Astrocyte (in vitro differentiated cells and primary cell): ENCODE measurements around the gene NAA16. TPM values are rescaled to one million over a fixed set of nuclear protein-coding genes. Genes with fewer than 3 reads are reported as not detected.
A peak's percentile ranks its signal among the peaks of the same experiment; 100 is the strongest.

ENCODE experiments used
- DNase-seq: peaks from one replicate; pipeline ENCODE4 v3.0.0-alpha.2; 2010; ENCODE audit warnings: low read depth
- FAIRE-seq: peaks from 2 replicates; lab custom pipeline; 2011; peaks lifted over from hg19 to GRCh38; lab: Jason Lieb, UNC
- H2AFZ ChIP-seq: 2 replicates; pipeline ENCODE4 v1.6.0; 2012; ENCODE audit warnings: low read depth, low read length, inconsistent platforms
- H3K27ac ChIP-seq: 2 replicates; pipeline ENCODE4 v1.5.1; 2011; ENCODE audit warnings: low read depth, low read length, inconsistent platforms
- H3K27me3 ChIP-seq: 2 replicates; pipeline ENCODE4 v1.6.0; 2011; ENCODE audit warnings: low read length, inconsistent platforms; ENCODE audit not compliant: insufficient read depth
- H3K36me3 ChIP-seq: 2 replicates; pipeline ENCODE4 v1.5.1; 2011; ENCODE audit warnings: low read length, inconsistent platforms; ENCODE audit not compliant: insufficient read depth
- H3K4me1 ChIP-seq: 2 replicates; pipeline ENCODE4 v1.5.1; 2011; ENCODE audit warnings: low read length, inconsistent platforms; ENCODE audit not compliant: insufficient read depth
- H3K4me2 ChIP-seq: 2 replicates; pipeline ENCODE4 v1.6.0; 2012; ENCODE audit warnings: low read length, inconsistent platforms
- H3K4me3 ChIP-seq: 2 replicates; pipeline ENCODE4 v1.5.1; 2011; ENCODE audit warnings: low read depth, mild to moderate bottlenecking, low read length, inconsistent platforms; ENCODE audit not compliant: insufficient read depth
- H3K79me2 ChIP-seq: 2 replicates; pipeline ENCODE4 v1.6.0; 2012; ENCODE audit warnings: mild to moderate bottlenecking, low read length, inconsistent platforms; ENCODE audit not compliant: insufficient read depth
- H3K9ac ChIP-seq: 2 replicates; pipeline ENCODE4 v1.6.0; 2012; ENCODE audit warnings: mild to moderate bottlenecking, low read length, inconsistent platforms
- H3K9me3 ChIP-seq: 2 replicates; pipeline ENCODE4 v1.5.1; 2012; ENCODE audit warnings: low read depth, mild to moderate bottlenecking, low read length, inconsistent platforms; ENCODE audit not compliant: insufficient read depth
- H4K20me1 ChIP-seq: 2 replicates; pipeline ENCODE4 v1.6.0; 2012; ENCODE audit warnings: low read length, inconsistent platforms; ENCODE audit not compliant: insufficient read depth
- H3K27ac Mint-ChIP-seq: one replicate; pipeline ENCODE4 v1.8.0; 2021; ENCODE audit warnings: mild to moderate bottlenecking, mixed read lengths; ENCODE audit not compliant: unreplicated experiment
- H3K27me3 Mint-ChIP-seq: one replicate; pipeline ENCODE4 v1.8.0; 2021; ENCODE audit warnings: low read depth, mixed read lengths; ENCODE audit not compliant: unreplicated experiment
- H3K36me3 Mint-ChIP-seq: one replicate; pipeline ENCODE4 v1.8.0; 2021; ENCODE audit warnings: low read depth, mixed read lengths; ENCODE audit not compliant: unreplicated experiment
- H3K4me1 Mint-ChIP-seq: one replicate; pipeline ENCODE4 v1.8.0; 2021; ENCODE audit warnings: low read depth, mixed read lengths; ENCODE audit not compliant: unreplicated experiment
- H3K4me3 Mint-ChIP-seq: one replicate; pipeline ENCODE4 v1.8.0; 2021; ENCODE audit warnings: mild to moderate bottlenecking, moderate library complexity, mixed read lengths; ENCODE audit not compliant: unreplicated experiment
- H3K9me3 Mint-ChIP-seq: one replicate; pipeline ENCODE4 v1.8.0; 2021; ENCODE audit warnings: mild to moderate bottlenecking, mixed read lengths; ENCODE audit not compliant: unreplicated experiment
- CTCF ChIP-seq: IDR thresholded peaks from 2 replicates; pipeline ENCODE4 v1.5.1; 2011; ENCODE audit warnings: low read depth, mild to moderate bottlenecking, inconsistent platforms, low read length, moderate library complexity; ENCODE audit not compliant: insufficient read depth
- EZH2 ChIP-seq: IDR thresholded peaks from 2 replicates; pipeline ENCODE4 v1.6.1; 2012; ENCODE audit warnings: mild to moderate bottlenecking, low read length, inconsistent platforms; ENCODE audit not compliant: insufficient read depth
- total RNA-seq: library from RNA; stranded (reverse); gene quantifications from 2 replicates; pipeline ENCODE4 v1.2.1, GENCODE V29; 2021

Gene NAA16
- total RNA-seq, 1 donor from 2014 or later = 11.5 TPM

GRCh38 chr13:41386211-41386610 is 75.1 kb downstream of the NAA16 start:
- H3K9me3 Mint-ChIP-seq = no peaks in the 10 kb centered on the region

GRCh38 chr13:41387576-41387975 is 76.5 kb downstream of the NAA16 start:
- H3K27me3 Mint-ChIP-seq = peaks cover 13% of the 10 kb centered on the region
- no peaks in the 10 kb centered on the region for H3K79me2 ChIP-seq
- H3K4me3 ChIP-seq = no peak overlapping the region
- no peaks in the 10 kb centered on the region for H3K27me3 ChIP-seq
- H3K9me3 Mint-ChIP-seq = no peaks in the 10 kb centered on the region
- H3K4me1 Mint-ChIP-seq = peaks cover 4% of the 10 kb centered on the region
- H3K36me3 Mint-ChIP-seq = peaks cover 2% of the 10 kb centered on the region
- DNase-seq = no peak
- H3K9ac ChIP-seq = no peak overlapping the region
- H3K36me3 ChIP-seq = no peaks in the 10 kb centered on the region
- no peak overlapping the region for H3K4me3 Mint-ChIP-seq
- no peaks in the 10 kb centered on the region for H3K9me3 ChIP-seq
- no peaks in the 10 kb centered on the region for H3K4me1 ChIP-seq
- no peak overlapping the region for H3K27ac ChIP-seq
- no peak for TF ChIP-seq CTCF
- no peak for TF ChIP-seq EZH2
- peak overlapping the region; percentile 53 for H3K27ac Mint-ChIP-seq
- no peak overlapping the region for H3K4me2 ChIP-seq
- H2AFZ ChIP-seq = no peak overlapping the region
- no peaks in the 10 kb centered on the region for H4K20me1 ChIP-seq
- FAIRE-seq = no peak

More at GRCh38 chr13:41386211-41386610, 75.1 kb downstream of the NAA16 start:
- H3K36me3 Mint-ChIP-seq = no peaks in the 10 kb centered on the region
- DNase-seq (no peak), FAIRE-seq (no peak)
- Histone ChIP-seq H3K36me3 (no peaks in the 10 kb centered on the region), H2AFZ (no peak overlapping the region), H3K79me2 (no peaks in the 10 kb centered on the region), H3K4me1 (no peaks in the 10 kb centered on the region), H3K9me3 (no peaks in the 10 kb centered on the region), H3K27ac (no peak overlapping the region), H3K9ac (no peak overlapping the region), H3K4me2 (no peak overlapping the region), H3K4me3 (no peak overlapping the region), H4K20me1 (no peaks in the 10 kb centered on the region), H3K27me3 (no peaks in the 10 kb centered on the region)
- TF ChIP-seq EZH2 (no peak), CTCF (no peak)
- no peak overlapping the region for H3K27ac Mint-ChIP-seq
- H3K27me3 Mint-ChIP-seq = peaks cover 16% of the 10 kb centered on the region
- H3K4me3 Mint-ChIP-seq = no peak overlapping the region
- peaks cover 4% of the 10 kb centered on the region for H3K4me1 Mint-ChIP-seq

GRCh38 chr13:41388143-41388881 is 77.2 kb downstream of the NAA16 start:
- H3K4me1 ChIP-seq = no peaks in the 10 kb centered on the region
- Mint-ChIP-seq H3K27ac (no peak overlapping the region), H3K4me3 (no peak overlapping the region), H3K9me3 (no peaks in the 10 kb centered on the region), H3K27me3 (peaks cover 13% of the 10 kb centered on the region), H3K4me1 (peaks cover 4% of the 10 kb centered on the region), H3K36me3 (peaks cover 2% of the 10 kb centered on the region)
- FAIRE-seq (no peak), DNase-seq (no peak)
- no peaks in the 10 kb centered on the region for H3K79me2 ChIP-seq
- H2AFZ ChIP-seq = no peak overlapping the region
- no peaks in the 10 kb centered on the region for H3K36me3 ChIP-seq
- no peak overlapping the region for H3K4me2 ChIP-seq
- no peaks in the 10 kb centered on the region for H3K9me3 ChIP-seq
- H3K27me3 ChIP-seq = no peaks in the 10 kb centered on the region
- no peaks in the 10 kb centered on the region for H4K20me1 ChIP-seq
- TF ChIP-seq EZH2 (no peak), CTCF (no peak)
- H3K9ac ChIP-seq = no peak overlapping the region
- H3K27ac ChIP-seq = no peak overlapping the region
- H3K4me3 ChIP-seq = no peak overlapping the region
